ENCODE results near the gene LRP1-AS. TPM values are rescaled to one million over a fixed set of nuclear protein-coding genes. Genes with fewer than 3 reads are reported as not detected.

Gene LRP1-AS
- total RNA-seq, 1 experiment from 2014 or later = not detected

DNA sequence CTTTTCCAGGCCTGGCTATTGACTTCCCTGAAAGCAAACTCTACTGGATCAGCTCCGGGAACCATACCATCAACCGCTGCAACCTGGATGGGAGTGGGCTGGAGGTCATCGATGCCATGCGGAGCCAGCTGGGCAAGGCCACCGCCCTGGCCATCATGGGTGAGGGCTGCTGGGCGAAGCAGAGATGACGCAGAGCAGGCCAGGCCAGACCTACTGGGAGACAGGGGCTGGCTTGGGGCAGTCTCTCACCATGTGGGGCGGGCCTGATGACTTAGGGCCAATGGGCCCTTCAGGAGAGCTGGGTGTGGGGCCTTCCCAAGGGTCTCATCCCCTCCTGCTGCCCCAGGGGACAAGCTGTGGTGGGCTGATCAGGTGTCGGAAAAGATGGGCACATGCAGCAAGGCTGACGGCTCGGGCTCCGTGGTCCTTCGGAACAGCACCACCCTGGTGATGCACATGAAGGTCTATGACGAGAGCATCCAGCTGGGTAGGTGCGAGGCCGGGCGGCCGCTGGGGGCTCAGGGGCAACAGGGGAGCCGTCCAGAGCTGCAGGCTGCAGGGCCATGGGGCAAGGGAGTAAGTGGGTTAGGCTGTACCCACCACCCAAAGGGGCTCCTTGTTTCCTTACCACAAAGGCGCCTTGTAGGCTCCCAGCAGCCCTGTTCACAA lies 33.0 kb upstream of the LRP1-AS start:
- no peak for DNase-seq (ENCODE audit: low spot score)

DNA sequence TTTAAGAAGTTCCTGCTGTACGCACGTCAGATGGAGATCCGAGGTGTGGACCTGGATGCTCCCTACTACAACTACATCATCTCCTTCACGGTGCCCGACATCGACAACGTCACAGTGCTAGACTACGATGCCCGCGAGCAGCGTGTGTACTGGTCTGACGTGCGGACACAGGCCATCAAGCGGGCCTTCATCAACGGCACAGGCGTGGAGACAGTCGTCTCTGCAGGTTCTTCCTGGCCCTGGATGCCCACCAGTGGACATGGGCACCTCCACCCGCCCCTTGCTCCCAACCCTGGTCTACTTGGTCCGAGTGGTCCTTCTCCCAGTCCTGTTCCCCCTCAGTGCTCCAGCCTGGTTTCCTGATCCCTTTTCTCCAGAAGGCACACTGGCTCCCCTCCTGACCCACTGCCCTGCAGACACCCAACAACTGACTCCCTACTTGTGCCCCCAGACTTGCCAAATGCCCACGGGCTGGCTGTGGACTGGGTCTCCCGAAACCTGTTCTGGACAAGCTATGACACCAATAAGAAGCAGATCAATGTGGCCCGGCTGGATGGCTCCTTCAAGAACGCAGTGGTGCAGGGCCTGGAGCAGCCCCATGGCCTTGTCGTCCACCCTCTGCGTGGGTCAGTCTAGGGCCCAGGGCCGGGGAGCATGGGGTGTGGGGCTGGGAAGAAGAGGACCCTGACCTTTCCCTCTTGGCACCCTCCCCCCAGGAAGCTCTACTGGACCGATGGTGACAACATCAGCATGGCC lies 32.1 kb upstream of the LRP1-AS start:
- no peak for DNase-seq (ENCODE audit: low spot score)

DNA sequence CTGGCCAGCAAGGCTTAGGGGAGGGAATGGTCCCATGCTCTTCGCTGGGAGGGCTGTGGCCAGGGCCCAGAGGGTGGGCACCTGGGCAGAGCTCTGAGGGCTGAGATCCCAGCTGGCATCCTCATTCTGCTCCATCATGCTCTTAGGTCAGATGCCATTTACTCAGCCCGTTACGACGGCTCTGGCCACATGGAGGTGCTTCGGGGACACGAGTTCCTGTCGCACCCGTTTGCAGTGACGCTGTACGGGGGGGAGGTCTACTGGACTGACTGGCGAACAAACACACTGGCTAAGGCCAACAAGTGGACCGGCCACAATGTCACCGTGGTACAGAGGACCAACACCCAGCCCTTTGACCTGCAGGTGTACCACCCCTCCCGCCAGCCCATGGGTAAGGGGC lies 30.8 kb upstream of the LRP1-AS start:
- DNase-seq (ENCODE audit: low spot score) = no peak

DNA sequence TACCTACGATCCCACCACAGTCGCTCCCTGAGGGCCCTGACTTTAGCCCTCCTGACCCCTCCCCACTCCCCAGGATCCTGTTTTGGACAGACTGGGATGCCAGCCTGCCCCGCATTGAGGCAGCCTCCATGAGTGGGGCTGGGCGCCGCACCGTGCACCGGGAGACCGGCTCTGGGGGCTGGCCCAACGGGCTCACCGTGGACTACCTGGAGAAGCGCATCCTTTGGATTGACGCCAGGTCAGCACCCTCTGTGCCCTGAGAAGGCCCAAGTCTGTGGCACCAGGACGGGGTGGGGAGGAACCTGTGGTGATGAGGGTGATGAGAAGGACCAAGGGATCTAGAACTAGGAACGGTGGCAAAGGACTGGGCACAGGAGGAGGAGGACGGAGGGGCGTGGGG lies 29.9 kb upstream of the LRP1-AS start:
- no peak for DNase-seq (ENCODE audit: low spot score)

DNA sequence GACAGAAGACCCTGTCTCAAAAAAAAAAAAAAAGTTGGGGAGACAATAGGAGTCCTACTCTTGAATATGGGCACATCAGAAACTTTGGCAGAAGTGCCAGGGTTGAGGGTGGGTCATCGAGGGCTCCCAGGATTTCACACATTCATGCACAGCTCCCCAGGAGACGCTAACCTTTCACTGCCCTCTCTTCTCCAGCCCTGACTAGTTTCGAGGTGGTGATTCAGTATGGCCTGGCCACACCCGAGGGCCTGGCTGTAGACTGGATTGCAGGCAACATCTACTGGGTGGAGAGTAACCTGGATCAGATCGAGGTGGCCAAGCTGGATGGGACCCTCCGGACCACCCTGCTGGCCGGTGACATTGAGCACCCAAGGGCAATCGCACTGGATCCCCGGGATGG lies 29.4 kb upstream of the LRP1-AS start:
- no peak for DNase-seq (ENCODE audit: low spot score)

DNA sequence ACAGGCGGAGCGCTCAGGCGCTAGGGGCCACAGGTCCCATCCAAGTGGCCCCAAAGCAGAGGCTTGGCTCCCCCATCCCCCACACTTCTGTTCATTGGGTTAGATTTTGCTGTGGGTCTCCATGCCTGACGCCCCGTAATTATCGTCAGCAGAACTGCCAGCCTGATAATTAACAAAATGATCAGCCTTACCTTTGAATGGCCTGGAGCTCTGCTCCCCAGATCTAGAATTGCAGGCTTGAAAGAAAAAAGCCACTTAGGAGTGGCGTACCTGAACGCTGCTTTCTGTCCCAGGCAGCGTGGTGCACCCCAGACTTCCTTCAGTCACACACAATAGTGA lies 28.7 kb upstream of the LRP1-AS start:
- no peak for DNase-seq (ENCODE audit: low spot score)

DNA sequence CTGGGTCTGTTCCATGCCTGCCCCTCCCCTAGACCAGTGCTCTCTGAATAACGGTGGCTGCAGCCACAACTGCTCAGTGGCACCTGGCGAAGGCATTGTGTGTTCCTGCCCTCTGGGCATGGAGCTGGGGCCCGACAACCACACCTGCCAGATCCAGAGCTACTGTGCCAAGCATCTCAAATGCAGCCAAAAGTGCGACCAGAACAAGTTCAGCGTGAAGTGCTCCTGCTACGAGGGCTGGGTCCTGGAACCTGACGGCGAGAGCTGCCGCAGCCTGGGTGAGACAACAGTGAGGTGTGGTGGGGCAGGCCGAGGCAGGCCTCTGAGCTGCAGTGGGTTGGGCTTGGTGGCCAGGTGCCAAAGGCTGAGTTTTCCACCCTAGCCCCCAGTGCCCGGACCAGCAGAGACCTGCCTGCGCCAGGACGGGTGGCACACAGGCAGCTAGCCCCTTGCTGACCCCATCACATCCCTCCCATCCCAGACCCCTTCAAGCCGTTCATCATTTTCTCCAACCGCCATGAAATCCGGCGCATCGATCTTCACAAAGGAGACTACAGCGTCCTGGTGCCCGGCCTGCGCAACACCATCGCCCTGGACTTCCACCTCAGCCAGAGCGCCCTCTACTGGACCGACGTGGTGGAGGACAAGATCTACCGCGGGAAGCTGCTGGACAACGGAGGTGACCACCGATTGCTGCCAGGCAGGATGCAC lies 28.2 kb upstream of the LRP1-AS start:
- DNase-seq (ENCODE audit: low spot score) = peak; percentile 93

DNA sequence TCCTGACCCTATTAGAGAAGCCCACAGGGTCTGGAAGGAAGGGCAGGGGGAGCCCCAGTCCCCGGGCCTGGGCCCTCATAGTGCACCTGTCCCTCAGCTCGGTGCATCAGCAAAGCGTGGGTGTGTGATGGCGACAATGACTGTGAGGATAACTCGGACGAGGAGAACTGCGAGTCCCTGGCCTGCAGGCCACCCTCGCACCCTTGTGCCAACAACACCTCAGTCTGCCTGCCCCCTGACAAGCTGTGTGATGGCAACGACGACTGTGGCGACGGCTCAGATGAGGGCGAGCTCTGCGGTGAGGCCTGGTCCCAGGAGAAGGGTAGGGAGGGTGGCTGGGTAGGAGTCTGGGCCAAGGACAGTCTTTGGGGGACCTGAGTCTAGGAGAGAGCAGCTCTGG lies 26.3 kb upstream of the LRP1-AS start:
- no peak for DNase-seq (ENCODE audit: low spot score)

DNA sequence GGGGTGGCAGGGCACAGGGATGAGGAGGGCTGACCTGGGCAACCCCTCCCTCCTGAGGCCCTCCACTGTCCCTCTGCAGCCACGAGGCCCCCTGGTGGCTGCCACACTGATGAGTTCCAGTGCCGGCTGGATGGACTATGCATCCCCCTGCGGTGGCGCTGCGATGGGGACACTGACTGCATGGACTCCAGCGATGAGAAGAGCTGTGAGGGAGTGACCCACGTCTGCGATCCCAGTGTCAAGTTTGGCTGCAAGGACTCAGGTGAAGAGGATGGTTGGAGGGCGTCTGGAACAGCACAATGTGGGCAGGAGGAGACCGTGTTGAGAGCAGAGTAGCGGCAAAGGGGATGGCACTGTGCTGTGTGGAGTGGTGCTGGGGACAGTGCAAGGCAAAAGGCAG lies 25.7 kb upstream of the LRP1-AS start:
- peak; percentile 42 for DNase-seq (ENCODE audit: low spot score)

DNA sequence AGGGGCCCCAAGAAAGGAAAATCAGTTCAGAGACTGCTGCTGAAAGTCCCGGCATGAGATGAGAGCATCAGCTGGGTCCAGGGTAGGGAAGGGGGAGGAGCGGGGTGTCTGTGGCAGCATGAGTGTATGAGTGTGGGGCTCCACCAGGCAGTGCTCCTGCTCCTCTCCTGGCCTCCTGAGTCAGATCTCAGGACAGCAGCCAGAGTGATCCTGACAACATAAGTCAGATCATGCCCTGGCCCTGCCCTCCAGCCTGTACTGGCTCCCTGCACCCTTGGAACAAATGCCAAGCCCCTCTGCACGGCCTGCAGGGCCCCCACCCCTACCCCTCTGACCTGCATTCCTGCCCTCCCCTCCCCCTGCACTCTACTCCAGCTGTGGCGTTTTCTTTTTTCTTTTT lies 24.2 kb upstream of the LRP1-AS start:
- no peak for DNase-seq (ENCODE audit: low spot score)

DNA sequence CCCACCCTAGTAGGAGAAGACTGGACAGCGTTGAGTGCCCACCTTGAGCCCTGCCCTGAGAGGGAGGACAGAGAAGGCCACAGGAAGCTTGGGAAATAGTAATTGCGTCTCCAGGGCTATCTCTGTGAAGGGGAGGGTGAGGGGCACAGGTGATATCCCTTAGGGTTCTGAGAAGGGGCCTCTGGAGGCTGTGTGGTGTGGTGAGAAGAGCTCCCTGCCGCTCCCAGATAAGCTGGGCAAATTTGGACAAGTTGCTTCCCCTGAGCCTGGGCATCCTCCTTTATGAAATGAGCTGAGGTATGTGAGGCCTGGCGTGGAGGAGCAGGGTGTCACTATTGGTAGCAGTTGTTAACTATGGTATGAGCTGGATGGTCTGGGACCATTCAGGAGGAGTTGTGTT lies 23.5 kb upstream of the LRP1-AS start:
- no peak for DNase-seq (ENCODE audit: low spot score)

DNA sequence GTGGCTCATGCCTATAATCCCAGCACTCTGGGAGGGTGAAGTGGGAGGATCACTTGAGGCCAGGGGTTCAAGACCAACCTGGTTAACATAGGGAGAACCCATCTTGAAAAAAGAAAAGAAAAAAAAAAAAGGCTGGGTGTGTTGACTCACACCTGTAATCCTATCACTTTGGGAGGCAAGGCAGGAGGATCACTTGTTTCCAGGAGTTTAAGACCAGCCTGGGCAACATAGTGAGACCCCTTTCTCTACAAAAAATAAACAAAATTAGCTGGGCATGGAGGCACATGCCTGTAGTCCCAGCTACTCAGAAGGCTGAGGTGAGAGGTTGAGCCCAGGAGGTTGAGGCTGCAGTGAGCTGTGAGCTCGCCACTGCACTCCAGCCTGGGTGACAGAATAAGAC lies 23.0 kb upstream of the LRP1-AS start:
- no peak for DNase-seq (ENCODE audit: low spot score)

DNA sequence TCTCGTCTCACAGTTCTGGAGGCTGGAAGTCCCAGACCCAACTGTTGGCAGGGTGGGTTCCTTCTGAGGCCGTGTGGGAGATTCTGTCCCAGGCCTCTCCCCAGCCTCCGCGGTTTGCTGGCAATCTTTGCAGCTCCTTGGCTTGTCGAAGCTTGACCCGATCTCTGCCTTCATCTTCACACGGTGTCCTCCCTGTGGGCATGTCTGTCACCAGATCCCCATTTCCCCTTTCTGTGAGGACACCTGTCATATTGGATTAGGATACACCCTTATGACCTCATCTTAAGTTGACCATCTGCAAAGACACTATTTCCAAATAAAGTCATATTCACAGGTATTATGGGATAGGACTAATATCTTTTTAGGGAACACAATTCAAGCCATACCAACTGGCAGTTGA lies 22.6 kb upstream of the LRP1-AS start:
- no peak for DNase-seq (ENCODE audit: low spot score)

DNA sequence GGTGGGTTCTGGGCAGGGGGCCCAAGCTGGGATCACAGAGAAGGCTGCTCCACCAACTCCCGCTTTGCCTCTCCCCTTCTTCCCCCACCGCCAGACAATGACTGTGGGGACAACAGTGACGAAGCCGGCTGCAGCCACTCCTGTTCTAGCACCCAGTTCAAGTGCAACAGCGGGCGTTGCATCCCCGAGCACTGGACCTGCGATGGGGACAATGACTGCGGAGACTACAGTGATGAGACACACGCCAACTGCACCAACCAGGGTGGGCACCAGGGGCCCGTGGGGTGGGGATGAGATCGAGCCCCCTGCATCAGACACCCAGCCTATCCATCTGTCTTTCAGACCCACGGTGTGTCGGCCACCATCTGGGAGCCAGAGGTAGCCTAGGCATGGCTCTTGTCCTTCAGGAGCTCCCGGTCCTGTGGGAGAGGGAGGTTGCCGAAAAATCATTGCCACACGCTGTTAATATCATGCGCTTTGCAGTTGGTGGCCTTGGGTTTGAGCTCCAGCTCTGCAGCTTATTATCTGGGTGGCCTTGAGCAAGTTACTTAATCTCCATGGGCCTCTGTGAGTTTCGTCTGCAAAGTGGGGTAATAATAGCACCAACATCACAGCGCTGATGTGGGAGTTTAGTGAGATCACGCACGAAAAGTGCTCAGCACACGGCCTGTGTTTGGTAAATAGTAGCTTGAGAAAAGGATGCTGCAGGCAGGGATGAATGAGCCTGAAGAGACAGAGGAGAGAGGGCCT lies 21.8 kb upstream of the LRP1-AS start:
- DNase-seq (ENCODE audit: low spot score) = no peak

DNA sequence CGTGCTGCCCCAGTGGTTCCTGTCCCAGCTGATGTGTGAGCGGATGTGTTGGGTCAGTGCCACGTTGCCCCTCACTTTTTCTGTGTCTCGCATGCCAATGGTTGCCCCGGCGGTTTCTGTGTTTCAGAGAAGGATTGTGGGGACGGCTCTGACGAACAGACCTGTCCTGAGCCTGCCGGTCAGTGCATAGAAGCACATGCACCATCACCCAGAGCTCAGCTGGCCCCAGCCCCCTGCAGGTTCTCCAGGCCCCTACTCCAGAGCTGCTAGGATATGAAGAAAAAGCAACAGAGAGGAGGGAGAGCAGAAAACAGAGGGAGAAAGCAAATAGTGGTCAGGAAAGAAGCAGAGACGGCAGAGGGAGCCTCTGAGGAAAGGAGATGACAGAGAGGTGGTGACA lies 20.6 kb upstream of the LRP1-AS start:
- no peak for DNase-seq (ENCODE audit: low spot score)

DNA sequence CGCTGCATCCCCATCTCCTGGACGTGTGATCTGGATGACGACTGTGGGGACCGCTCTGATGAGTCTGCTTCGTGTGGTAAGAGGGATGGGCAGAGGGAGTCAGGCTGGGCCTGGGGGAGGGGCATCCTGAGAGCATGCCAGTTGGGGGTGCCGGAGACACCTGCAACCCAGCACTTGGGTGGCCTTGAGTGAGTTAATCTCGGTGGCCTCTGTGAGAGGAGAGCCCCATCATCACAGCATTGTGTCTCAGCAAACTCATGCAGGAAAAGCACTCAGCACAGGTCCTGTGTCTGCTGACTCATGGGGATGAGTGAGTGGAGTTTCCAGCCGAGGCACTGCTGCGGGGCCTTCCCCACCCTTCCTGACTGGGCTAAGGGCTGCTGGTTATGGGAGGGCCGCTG lies 19.6 kb upstream of the LRP1-AS start:
- DNase-seq (ENCODE audit: low spot score) = peak; percentile 77

DNA sequence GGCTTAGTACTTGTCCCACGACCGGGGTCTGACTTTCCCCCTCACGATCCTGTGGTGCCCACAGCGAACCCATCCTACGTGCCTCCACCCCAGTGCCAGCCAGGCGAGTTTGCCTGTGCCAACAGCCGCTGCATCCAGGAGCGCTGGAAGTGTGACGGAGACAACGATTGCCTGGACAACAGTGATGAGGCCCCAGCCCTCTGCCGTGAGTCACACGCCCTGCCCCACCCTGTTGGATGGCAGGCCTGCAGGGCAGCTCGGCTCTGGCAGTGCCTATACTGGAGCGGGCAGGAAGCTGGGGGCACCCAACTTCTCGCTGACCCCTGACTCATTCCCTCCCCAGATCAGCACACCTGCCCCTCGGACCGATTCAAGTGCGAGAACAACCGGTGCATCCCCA lies 18.3 kb upstream of the LRP1-AS start:
- DNase-seq (ENCODE audit: low spot score) = peak; percentile 67

DNA sequence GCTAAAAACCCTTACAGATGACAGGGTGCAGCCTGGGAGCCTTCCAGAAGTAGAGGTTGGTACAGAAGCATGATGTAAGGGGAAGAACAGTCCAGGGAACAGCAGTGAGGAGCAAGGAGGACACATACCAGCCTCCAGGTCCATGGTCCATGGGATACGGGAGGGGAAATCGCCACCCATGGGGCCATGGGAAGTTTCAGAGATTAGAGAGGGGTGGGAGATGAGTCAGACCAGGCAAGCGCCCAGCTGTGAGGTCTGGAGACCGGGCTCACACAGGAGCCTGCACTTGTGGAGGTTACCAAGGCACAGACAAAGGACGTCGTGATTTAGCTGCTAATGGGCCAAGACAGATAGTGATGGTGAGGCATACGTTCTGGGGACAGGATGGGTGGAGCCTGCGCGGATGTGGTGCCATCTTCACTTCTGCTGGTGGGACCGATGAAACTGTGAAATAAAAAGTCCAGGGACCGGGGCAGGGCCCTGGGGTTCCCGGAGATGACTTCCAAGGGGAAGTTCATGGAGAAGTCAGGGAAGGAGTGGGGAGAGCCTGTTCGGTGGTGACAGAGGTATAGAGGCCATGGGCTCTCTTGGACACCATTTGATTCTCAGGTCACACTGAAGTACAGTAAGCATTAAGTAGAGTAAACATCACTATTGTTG lies 17.7 kb upstream of the LRP1-AS start:
- DNase-seq (ENCODE audit: low spot score) = no peak

DNA sequence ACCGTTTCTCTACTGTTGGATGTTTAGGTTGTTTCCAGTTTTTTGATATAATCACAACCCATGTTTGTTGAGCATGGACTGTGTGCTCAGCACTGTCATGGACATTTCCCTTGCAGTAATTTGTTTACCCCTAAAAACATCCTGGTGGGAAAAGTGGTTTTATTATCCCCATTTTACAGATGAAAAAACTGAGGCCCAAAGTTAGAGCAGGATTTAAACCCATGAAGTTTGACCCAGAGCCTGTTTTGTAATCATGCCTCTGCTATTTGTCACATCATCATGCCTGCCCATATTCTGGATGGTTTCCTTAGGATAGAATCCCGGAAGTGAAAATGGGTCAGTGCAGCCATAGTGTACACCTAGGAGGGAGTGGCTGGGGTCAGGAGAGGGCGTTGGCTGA lies 17.0 kb upstream of the LRP1-AS start:
- DNase-seq (ENCODE audit: low spot score) = no peak

DNA sequence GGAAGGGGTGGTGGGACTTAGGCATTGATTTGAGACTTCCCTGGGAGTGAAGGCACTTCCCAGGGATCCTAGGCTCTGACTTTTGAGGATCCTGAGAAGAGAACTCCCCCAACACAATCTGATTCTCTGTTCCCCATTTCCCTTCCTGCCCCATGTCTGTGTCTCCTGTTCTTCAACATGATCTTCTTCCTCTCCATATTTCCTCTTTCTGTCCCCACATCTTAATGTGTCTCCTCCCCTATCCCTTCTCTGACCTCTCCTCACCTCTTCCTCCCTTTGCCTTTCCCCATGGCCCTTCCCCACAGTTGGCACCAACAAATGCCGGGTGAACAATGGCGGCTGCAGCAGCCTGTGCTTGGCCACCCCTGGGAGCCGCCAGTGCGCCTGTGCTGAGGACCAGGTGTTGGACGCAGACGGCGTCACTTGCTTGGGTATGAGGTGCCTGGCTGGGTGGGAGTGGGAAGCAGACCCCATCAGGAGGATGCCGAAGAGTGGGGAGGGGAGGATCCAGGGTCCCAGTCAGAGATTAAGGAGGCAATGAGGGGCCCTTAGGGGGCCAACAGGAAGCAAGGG lies 15.2 kb upstream of the LRP1-AS start:
- no peak for DNase-seq (ENCODE audit: low spot score)

DNA sequence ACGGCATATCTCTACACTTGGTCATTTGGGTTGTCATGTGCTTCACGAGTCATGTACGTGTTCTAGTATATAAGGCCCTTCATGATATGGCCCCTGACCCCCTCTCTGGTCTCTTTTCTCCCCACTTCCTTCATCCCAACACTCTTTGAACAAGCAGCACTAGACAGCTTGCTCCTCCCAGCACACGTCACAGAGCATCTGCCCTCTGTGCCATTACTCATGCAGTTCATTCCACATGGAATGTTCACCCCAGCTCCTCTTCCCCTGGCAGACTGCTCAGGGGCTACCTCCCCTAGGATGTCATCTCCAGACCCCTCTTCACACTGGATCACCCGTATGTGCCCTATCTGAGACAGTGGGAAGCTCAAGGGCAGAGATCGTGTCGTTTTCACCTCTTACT lies 14.1 kb upstream of the LRP1-AS start:
- DNase-seq (ENCODE audit: low spot score) = no peak

All from HT-29 (cell line).